WTC11 (cell line): ENCODE results near the gene JAKMIP3.

ENCODE experiments used
- ARID4B ChIP-seq: sonication (generic); formaldehyde crosslinking; IDR thresholded peaks from 2 replicates; pipeline ENCODE4 v1.8.0; 2023; ENCODE audit warnings: missing genetic modification reagents, mild to moderate bottlenecking, borderline replicate concordance
- JUN ChIP-seq: sonication (generic); formaldehyde crosslinking; IDR thresholded peaks from 2 replicates; pipeline ENCODE4 v1.8.0; 2023; ENCODE audit warnings: mild to moderate bottlenecking, missing genetic modification reagents
- MAX ChIP-seq: sonication (generic); formaldehyde crosslinking; IDR thresholded peaks from 2 replicates; pipeline ENCODE4 v1.8.0; 2022; ENCODE audit warnings: mild to moderate bottlenecking, missing genetic modification reagents
- NR3C1 ChIP-seq: sonication (generic); formaldehyde crosslinking; conservative IDR thresholded peaks from 2 replicates; pipeline ENCODE4 v1.8.1; 2023; ENCODE audit warnings: low read depth, mild to moderate bottlenecking, missing genetic modification reagents
- ZNF281 ChIP-seq: sonication (generic); formaldehyde crosslinking; IDR thresholded peaks from 2 replicates; pipeline ENCODE4 v1.8.0; 2023; ENCODE audit warnings: mild to moderate bottlenecking, missing genetic modification reagents
- ZNF512 ChIP-seq: sonication (generic); formaldehyde crosslinking; IDR thresholded peaks from 2 replicates; pipeline ENCODE4 v1.8.1; 2022; ENCODE audit warnings: missing genetic modification reagents, borderline replicate concordance
- ZNF532 ChIP-seq: fragments of 250-450 bp; sonication (Bioruptor Pico); IDR thresholded peaks from 2 replicates; pipeline ENCODE4 v1.9.0; 2021; ENCODE audit warnings: mild to moderate bottlenecking, borderline replicate concordance
- TF ChIP-seq, protein P1 (sequence below): fragments of 200-600 bp; IDR thresholded peaks from 2 replicates; pipeline ENCODE4 v1.8.0; 2022; ENCODE audit warnings: antibody characterized with exemption
- TF ChIP-seq, protein P2 (sequence below): sonication (generic); formaldehyde crosslinking; IDR thresholded peaks from 2 replicates; pipeline ENCODE4 v1.8.1; 2023; ENCODE audit warnings: mild to moderate bottlenecking, moderate library complexity, missing genetic modification reagents

DNA sequence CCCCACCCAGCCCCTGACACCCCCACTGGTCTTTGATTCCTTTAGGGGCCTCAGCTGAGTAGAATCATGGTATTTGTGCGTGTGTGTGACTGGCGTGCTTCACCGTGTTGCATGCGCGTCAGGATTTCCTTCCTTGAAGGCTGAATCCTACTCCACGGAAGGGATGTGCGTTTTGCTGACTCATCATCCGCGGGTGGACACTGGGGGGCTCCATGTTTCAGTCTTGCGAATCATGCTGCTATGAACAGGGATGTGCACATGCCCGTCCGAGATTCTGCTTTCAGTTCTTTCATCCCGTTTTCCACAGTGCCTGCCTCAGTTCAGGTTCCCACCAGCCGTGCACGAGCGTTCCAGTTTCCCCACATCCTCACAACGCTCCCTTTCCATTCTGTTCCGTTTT lies 20.9 kb upstream of the JAKMIP3 start:
- TF ChIP-seq, protein P1, sequence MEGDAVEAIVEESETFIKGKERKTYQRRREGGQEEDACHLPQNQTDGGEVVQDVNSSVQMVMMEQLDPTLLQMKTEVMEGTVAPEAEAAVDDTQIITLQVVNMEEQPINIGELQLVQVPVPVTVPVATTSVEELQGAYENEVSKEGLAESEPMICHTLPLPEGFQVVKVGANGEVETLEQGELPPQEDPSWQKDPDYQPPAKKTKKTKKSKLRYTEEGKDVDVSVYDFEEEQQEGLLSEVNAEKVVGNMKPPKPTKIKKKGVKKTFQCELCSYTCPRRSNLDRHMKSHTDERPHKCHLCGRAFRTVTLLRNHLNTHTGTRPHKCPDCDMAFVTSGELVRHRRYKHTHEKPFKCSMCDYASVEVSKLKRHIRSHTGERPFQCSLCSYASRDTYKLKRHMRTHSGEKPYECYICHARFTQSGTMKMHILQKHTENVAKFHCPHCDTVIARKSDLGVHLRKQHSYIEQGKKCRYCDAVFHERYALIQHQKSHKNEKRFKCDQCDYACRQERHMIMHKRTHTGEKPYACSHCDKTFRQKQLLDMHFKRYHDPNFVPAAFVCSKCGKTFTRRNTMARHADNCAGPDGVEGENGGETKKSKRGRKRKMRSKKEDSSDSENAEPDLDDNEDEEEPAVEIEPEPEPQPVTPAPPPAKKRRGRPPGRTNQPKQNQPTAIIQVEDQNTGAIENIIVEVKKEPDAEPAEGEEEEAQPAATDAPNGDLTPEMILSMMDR = no peak
- TF ChIP-seq ARID4B (CRISPR knock-in tag) = no peak
- no peak for TF ChIP-seq MAX (CRISPR knock-in tag)
- TF ChIP-seq JUN (CRISPR knock-in tag) = no peak
- TF ChIP-seq ZNF281 = no peak
- no peak for TF ChIP-seq ZNF532 (CRISPR knock-in tag)
- no peak for TF ChIP-seq NR3C1 (CRISPR knock-in tag)
- TF ChIP-seq, protein P2, sequence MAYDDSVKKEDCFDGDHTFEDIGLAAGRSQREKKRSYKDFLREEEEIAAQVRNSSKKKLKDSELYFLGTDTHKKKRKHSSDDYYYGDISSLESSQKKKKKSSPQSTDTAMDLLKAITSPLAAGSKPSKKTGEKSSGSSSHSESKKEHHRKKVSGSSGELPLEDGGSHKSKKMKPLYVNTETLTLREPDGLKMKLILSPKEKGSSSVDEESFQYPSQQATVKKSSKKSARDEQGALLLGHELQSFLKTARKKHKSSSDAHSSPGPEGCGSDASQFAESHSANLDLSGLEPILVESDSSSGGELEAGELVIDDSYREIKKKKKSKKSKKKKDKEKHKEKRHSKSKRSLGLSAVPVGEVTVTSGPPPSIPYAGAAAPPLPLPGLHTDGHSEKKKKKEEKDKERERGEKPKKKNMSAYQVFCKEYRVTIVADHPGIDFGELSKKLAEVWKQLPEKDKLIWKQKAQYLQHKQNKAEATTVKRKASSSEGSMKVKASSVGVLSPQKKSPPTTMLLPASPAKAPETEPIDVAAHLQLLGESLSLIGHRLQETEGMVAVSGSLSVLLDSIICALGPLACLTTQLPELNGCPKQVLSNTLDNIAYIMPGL (CRISPR knock-in tag) = no peak
- no peak for TF ChIP-seq ZNF512 (CRISPR knock-in tag)
